Activated CD4-positive, alpha-beta T cell treated with anti-CD3 and anti-CD28 coated beads for 4 hours (primary cell): Measurements from ENCODE around the gene UBXN2A.
"Not testable (repeated sequence)": the region's sequence is repeated elsewhere in the genome, so short reads cannot be mapped to it uniquely, and the experiment has no call there.

Source experiments
- DNase-seq, 2 donors: peaks; one replicate each; pipeline ENCODE4 v3.0.0-alpha.2; 2020

Gene UBXN2A

DNA sequence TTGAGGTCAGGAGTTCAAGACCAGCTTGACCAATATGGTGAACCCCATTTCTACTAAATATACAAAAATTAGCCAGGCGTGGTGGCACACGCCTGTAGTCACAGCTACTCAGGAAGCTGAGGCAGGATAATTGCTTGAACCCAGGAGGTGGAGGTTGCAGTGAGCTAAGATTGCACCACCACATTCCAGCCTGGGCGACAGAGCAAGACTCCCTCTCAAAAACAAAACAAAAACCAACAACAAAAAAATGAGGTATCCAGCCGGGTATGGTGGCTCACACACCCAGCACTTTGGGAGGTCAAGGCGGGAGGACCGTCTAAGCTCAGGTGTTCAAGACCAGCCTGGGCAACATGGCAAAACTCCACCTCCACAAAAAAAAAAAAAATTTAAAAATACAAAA lies 74.6 kb downstream of the UBXN2A start:
- DNase-seq: not testable (repeated sequence)

DNA sequence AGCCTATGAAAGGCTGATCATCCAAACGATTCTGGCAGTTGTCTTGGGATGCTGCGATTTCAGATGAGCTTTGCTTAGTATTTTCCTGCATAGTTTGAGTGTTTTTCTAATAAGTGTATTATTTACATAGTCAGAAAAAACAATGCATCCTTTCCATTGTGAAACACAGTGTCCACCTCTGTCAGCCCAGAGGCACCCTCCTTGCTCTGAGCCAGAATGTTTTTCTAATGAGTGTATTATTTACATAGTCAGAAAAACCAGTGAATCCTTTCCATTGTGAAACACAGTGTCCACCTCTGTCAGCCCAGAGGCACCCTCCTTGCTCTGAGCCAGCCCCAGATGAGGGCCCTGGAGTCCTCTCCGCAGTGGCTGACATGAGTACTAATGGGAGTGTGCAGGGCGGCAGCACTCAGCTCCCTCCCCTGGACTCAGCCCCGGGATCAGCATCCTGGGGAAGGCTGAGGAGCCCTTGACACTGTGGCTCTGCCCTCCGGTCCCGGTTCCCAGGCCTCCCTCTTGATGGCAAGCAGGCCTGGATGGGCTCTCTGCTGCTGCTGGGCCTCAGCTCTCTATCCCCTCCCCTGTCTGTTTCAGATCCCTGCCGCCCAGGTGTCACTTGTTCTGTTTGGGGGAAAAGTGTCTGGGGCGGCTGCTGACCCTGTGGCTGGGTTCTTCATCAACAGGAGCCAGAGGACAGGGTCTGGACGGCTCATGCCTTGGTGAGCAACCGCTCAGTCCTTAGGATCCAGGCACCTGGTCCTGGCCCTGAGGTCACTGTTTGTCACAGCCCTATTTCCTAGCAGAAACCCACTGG lies 75.5 kb downstream of the UBXN2A start:
- DNase-seq: no peak

DNA sequence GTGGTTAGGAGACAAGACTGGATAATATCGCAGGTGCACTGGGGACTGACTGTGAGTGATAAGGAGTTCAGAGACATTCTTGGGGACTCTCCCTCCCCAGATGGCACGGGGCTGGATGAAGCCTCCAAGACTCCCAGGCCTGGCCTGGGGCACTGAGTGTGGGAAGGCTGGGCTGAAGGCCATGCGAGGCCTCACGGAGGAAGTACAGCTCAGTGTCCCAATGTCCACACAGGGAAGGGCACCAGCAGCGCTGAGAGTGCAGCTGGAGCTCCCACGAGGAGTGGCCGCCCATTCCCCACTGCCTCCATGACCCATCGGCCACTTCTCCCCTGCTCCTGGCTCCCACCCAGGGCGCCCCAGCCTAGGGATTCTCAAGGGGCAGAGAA lies 76.1 kb downstream of the UBXN2A start:
- DNase-seq: no peak

DNA sequence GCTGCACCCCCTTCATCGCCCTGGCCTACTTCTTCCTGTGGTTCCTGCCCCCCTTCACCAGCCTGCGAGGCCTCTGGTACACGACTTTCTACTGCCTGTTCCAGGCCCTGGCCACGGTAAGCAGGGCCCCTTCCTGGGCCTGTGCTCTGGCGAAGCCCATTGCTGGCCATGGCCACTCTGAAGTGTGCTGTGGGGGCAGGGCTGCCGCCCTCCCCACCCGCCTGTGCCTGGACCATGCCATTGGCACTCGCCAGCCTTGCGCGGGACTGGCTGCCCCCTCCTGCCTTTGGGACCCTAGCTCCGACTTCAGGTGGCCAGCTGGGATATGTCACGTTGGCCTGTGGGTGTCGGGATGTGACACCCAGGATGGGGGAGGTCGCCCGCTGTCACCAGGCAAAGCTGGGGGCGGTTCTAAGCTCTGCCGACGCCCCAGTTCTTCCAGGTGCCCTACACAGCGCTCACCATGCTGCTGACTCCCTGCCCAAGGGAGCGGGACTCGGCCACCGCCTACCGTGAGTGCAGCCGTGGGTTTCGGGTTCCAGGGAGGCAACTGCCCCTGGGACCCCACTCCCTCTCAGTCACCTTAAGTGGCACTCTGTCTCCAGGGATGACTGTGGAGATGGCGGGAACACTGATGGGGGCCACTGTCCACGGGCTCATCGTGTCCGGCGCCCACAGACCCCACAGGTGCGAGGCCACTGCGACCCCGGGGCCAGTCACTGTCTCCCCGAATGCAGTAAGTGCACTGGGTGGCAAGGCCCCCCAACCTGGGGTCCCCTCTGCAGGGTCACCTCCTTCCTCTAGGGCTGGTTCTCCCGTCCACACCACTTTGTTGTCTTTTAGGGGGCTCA lies 76.8 kb downstream of the UBXN2A start:
- DNase-seq: no peak

DNA sequence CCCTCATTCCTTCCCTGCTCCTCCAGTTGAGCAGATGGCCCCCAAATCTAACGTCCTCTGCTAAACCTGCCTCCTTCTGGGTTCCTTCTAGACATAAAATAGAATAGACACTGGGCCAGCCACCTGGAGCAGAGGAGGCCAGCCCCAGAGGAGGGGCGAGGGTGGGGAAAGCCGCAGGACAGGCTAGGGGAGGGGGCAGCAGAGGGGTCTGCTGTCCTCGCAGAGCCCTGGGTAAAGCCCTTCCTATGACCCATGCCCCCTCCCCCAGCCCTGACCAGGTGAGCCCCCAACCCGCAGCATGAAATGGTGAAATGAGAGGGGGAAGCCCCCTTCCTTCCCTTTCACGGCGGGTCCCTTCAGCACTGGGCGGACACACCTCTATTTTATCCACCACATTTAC lies 77.4 kb downstream of the UBXN2A start:
- no peak for DNase-seq

DNA sequence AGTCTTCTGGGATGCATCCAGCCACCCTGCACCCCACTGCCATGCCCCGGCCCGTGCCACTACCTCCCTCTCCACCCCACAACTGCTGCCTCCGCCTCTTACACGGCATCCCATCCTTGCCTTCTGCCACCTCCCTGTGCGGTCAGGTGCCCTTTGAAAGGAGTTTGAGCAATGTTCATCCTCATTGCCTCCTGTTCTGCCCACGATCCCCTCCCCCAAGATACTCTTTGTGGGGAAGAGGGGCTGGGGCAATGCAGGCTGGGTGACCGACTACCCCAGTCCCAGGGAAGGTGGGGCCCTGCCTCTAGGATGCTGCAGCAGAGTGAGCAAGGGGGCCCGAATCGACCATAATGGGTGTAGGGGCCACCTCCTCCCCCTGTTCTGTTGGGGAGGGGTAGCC lies 78.0 kb downstream of the UBXN2A start:
- no peak for DNase-seq

DNA sequence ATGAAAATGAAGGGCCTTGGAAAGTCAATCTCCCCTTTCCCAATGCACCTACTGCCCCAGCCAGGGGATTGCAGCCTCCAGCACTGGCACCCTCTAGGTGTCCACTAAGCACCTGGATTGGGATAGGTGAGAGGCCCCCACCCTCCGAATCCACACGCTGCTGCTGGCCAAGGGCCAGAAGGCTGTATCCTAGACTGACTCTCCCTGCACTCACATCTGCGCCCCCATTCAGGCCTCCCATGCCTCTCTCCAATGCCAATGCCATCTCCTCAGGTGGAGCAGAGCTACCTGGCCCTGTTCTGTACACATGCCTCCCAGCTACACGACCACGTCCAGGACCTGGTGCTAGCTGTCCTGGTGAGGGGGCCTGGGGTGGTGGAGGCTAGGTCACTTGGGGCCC lies 79.5 kb downstream of the UBXN2A start:
- no peak for DNase-seq

DNA sequence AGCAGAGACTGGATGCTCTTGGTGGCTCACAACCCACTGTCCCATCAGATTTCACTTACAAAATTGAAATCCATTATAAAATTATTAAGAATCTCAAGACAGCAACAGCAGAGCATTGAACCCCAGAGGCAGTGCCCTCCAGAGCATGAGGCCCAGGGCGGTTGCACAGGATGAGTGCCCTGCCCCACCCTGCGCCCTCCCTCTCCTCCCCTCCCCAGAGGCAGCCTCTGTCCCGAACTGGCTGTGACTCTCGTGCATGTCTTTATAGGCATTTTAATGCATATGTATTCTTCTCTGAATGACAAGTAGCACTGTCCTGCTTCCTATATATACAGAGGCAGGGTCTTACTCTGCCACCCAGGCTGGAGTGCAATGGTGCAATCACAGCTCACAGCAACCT lies 80.0 kb downstream of the UBXN2A start:
- no peak for DNase-seq

DNA sequence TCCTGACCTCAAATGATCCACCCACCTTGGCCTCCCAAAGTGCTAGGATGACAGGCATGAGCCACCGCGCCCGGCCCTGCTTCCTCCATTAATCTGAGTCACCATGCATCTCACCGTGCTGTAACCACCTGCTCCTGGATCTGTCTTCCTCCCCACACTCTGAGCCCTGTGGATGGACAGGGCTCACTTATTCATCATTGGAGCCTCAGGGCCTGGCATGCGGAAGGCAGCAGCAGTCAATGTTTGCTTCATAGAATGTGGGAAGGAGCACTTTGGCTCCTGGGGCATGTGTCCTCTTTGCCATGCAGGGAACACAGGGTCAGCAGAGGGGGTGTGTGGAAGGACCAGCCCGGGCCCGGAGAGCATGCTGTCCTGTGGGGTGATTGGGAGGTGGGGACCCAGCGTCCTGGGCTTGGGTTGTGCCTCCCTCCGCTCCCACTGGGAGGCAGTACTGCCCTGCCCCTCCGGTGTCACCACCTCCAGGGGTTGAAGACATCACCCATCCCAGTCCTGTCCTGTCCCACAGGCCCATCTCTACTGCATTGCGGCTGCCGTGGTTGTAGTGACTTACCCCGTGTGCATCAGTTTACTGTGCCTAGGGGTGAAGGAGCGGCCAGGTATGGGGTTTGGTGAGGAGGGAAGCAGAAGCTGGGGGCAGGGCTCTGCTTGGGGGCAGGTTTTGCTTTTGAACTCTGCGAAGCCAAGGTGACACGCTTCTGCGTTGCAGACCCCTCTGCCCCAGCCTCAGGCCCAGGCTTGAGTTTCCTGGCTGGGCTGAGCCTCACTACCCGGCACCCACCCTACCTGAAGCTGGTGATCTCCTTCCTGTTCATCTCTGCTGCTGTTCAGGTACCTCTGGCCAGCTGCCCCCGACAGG lies 81.1 kb downstream of the UBXN2A start:
- no peak for DNase-seq

DNA sequence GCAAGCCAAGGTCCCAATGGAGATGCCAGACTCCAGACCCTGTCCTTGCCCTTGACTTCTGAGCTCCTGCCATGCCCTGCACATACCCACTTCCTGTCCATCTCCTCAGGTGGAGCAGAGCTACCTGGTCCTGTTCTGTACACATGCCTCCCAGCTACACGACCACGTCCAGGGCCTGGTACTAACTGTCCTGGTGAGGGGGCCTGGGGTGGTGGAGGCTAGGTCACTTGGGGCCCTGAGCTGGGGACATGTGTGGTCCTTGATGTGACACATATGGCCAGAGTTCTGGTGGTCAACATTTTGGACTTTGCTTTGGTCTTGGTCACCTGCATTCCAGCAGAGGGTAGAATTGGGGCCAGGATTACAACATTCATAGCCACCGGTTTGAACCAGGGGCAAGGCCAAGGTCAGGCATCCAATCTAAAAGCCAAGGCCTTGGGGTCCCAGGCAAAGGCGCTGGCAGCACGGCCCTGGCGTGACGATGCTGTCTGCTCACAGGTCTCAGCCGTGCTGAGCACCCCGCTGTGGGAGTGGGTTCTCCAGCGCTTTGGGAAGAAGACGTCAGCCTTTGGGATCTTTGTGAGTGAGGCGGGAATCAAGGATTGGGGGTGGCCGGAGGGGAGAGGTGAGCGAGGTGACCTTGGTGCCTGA lies 82.2 kb downstream of the UBXN2A start:
- no peak for DNase-seq

DNA sequence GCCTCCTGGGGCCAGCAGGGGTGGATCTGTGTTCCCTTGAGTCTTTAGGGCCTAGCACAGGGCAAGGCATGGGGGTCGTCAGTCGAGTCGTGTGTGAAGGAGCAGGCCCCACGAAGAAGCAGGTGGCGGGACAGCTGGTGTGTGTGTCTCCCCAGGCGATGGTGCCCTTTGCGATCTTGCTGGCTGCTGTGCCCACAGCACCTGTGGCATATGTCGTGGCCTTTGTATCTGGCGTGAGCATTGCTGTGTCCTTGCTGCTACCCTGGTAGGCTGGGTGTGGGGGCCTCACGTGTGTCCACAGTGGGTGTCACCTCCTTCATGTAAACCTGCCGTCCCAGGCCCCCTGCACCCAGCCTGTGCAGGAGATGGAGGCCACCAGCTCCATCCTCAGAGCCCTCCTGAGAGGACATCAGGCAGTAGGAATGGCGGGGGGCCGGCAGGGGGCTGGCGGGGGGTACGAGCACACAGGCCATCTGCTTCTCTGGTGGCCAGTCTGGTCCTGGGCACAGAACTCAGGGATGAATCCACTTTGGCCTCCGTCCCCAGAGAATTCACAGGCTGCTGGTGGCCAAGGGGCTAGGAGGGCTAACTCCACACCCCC lies 82.8 kb downstream of the UBXN2A start:
- DNase-seq: no peak

DNA sequence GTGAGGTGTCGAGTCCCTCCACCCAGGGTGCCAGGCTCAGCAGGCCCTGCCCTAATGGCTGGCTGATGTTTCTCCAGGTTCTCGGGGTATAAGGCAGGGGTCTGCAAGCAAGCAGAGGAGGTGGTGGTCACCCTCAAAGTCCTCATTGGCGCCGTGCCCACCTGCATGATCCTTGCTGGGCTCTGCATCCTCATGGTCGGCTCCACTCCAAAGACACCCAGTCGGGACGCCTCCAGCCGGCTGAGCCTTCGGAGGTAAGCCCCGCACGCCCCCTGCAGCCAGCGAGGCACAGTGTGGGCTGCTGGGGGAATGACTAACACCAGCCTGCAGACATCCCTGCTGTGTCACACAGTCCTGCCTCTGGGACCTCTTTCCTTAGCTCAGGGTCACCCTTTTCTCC lies 83.8 kb downstream of the UBXN2A start:
- no peak for DNase-seq

DNA sequence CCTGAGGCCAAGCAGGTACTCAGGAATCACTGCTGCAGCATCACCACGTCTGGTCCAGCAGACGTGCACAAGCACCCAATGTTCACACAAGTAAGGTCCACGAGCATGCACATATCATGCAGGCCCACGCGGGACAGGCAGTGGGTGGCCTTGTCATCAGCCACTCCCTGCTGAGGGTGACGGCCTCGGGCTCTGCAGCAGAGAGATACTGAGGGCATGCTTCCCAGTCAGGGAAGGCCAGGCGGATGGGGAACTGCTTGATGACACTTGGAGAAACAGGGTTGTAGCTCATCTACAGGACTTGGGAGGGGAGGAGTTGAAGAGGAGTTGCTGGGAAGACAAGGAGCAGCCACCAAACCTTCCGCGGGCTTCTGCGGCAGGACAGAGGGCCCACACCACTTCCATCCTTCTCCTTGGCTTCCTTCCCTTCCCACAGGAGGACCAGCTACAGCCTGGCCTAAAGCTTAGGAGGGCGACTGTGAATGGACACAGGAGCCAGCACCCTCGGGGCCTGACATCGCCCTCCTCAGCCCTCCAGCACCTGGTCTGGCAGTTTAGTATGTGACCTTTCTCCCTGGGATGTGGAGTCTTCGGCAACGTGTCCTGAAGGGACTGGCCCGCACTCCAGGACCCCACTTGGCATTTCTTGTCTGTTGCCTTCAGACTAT lies 84.9 kb downstream of the UBXN2A start:
- no peak for DNase-seq

DNA sequence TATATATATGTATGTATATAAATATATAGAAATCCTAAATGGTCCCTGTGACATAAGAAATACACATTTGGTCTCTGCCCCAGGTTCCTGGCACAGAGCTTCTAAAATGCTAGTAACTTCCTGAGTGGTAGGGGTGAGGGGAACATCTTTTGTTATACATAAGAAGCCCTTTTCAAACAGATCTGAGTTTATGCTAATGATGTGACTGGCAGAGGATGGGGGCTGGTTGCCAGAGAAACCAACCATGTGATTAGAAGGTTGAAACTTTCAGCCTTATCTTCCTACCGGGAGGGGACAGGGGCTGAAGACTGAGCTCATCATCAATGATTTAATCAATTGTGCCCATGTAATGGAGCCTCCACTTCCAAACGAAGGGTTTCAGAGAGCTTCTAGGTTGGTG lies 86.0 kb downstream of the UBXN2A start:
- no peak for DNase-seq

DNA sequence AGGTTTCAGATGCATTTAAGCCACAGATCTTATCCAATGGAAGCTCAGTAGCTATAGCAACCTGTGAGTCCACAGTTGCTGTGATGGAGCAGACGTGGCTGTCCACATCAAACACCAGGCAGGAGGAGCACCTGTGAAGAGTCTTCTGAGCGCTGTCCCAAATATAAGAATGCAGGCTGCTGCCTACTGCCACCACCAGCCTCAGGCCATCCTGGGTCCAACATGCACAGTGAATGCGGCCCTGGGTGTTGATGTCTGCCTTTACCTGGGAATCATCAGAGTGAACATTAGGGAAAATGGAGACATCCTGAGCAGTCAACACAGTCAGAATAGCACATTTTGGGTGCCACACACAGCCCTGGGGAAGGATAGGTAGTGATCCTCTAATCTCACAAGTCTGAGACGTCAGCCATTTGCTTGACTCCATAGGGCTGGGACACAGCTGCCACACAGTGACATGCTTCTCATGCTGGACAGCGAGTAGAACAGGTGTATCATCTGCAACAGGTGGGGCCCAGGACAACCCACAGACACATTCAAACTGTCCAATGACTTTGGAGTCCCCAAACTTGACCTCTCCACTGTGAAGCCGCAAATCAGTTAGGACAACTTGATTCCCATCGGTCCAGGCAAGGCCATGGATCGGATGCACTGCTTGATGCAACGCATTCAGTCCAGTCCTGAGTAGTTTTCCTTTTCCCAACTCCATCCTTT lies 98.7 kb downstream of the UBXN2A start:
- DNase-seq: no peak

DNA sequence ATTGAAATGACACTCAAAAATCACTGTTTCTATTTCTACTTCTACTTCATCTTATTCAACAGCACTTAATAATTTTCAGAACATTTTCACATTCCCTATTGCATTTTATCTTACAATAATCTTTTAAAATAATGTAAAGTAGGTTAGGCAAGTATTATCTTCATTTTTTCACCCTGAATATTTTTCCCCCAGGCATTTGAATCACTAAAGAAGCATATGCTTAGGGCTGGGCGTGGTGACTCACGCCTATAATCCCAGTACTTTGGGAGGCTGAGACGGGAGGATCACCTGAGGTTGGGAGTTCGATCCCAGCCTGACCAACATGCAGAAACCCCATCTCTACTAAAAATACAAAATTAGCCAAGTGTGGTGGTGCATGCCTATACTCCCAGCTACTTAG lies 100.2 kb downstream of the UBXN2A start:
- DNase-seq: no peak

DNA sequence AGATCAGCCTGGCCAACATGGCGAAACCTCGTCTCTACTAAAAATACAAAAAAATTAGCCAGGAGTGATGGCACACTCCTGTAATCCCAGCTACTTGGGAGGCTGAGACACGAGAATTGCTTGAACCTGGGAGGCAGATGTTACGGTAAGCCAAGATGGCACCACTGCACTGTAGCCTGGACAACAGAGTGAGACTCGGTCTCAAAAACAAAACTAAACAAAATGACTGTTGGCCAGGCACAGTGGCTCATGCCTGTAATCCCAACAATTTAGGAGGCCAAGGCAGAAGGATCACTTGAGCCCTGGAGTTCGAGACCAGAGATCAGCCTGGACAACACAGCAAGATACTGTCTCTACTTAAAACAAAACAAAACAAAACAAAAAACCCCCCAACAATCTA lies 102.9 kb downstream of the UBXN2A start:
- not testable (repeated sequence) for DNase-seq

DNA sequence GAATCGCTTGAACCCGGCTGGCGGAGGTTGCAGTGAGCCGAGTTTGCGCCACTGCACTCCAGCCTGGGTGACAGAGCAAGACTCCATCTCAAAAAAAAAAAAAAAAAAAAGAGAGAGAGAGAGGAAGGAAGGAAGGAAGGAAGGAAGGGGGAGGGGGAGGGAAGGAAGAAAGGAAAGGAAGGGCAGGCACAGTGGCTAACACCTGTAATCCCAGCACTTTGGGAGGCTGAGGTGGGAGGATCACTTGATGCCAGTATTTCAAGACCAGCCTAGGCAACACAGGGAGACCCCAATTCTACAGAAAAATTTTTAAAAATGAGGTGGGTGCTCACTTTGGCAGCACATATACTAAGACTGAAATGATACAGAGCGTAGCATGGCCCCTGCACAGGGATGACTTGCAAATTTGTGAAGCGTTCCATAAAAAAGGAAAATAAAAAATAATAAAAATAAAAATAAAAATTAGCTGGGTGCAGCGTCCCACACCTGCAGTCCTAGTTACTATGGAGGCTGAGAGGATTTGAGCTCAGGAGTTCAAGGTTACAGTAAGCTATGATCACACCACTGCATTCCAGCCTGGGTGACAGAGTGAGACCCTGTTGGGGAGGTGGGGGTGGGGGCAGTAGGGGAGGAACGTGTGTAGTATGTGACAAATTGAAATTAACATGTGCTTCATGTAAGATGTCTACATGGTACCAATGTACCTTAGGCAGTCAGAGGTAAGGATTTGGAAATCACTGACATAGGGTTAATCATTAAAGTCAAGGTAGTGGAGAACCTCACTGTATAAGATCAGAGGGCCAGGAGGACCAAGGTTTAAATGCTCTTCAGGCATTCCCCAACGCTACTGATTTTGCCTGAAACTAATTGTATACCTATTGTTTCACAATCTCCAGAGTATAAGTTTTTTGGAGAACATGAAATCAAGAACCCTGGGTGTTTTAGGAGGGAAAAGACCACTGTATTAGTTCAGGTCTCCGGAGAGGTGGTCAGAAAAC lies 105.5 kb downstream of the UBXN2A start:
- DNase-seq: no peak

DNA sequence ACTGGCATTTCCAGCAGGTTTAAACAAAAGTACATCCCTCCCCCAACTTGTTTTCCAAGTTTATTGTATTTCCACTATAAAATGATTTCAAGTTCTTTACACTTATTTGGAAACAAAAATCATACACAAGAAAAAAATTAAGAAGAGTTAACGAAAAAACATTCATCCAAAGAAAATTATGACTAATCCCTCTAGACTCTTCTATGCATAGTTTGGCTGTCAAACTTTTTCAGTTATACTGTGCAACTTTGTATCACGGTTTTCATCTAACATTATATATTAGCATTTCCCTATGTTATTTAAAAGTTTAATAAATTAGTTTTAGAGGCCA lies 106.3 kb downstream of the UBXN2A start:
- no peak for DNase-seq
